T-helper 1 cell (primary cell): ENCODE results near the gene CEP63.

Experiments
- DNase-seq, 5 donors: peaks; one replicate each; pipeline ENCODE4 v3.0.0-alpha.2; 2012 to 2020

CEP63 gene

DNA sequence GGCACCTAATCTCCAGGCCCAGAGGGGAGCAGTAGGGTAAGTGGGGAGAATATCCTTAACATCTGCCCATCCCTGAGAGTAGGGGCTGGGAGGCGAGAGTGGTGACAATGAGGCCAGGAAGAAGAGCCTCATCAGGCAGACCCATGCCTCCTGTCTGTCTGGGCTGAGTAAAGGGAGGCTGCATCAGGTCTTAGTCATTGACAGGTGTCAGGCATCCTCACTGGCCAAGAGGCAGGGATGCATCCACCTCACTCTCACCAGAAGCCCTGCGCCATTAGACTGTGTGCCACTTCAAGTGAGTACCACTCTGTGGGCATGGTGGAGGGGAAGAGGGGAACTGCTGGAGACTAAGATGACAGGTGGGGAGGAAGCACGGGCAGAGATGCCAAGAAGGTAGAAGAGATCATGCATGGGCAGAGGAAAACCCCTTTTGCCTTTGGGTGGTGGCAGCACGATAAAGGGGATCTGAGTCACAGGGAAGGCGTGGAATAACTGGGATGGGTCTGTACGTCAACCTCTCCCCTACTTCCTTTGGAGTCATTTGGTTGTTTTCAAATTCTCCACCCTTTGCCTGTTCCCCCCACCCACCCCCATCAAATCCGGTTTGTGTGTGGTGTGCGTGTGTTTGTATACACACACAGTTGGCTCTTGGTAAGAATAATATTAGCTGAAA, 14.2 kb upstream of the CEP63 start:
- DNase-seq, result no peak

DNA sequence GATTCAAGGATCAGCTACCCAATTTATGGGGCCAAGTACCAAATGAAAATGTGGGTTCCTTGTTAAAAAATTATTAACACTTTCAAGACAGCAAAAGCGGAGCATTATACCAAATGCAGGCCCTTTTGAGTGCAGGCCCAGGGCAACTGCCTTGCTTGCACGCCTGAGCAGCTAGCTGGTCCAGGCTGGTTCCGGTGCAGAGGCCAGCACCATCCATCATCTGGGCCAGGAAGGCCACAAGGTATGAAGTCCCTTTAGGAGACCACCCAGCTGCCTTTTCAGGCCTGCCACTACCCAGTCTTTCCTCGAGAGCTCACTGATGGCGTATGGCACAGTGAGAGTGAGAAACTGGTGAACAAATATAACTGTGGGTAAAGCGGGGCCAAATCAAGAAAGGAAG, 13.0 kb upstream of the CEP63 start:
- no peak for DNase-seq

DNA sequence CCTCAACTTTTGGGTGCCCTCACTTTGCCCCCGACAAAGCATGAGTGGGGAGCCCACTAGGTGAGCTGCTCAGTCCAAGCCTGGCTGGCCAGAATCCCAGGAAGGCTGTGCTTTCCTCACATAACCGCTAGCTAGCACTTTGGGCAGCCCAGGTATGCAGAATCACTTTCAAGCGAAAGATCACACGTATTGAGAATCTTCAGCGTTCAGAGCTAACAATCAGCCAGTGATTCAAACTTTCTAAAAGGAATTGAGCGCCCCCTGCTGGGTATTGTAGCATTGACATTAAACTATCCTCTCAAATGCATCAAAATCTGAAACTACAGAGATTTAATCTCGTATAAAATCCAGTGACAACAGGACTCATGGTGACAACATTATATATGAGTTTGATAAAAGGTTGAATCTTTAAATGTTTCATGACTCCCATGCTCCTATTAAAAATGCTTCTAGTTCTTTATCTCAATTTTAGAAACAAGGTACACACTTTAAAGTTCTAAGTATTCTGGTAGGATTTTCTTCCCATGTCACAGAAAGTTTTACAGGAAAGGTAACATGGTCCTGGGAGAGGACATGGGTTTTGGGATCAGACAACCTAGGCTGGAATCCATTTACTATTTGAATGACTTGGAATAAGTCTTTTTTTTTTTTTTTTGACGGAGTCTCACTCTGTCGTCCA, 11.8 kb upstream of the CEP63 start:
- DNase-seq, result peak; percentile 31 to 79 (median 57)

DNA sequence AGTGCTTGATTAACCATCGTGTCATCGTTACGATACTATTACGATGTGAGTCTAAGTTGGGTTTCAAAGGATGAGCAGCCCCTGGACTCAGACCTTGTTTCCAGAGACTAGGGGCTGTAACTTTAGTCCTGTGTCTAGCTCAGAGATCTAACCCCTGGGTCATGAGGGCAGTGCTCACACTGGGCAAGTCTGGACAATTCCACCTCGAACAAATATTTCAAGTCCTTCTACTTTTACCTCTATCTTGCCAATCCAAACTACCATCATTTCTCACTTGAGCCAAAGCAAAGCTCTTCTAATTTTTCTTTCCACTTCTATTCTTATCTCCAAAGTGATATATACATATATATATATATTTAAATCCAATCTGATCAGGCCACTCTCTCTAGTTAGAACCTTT, 10.9 kb upstream of the CEP63 start:
- no peak for DNase-seq

DNA sequence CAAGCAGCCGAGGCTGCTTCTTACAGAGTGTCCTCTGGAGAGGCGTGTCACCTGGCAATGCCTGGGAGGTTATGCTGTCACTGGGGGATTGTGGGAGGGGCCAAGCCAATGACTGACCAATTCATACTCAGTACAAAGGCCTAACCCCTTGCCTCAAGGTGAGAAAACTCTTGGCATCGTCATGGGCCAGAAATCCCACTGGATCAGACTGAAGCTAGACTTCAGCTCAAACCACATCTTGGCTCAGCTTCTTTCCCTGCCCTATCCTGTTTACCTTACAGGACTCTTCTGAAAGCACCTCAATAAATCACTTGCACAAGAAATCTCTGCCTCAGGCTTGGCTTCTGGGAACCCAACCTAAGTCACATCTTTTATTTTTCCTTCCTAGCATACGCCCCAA, 9.6 kb upstream of the CEP63 start:
- DNase-seq, result no peak

DNA sequence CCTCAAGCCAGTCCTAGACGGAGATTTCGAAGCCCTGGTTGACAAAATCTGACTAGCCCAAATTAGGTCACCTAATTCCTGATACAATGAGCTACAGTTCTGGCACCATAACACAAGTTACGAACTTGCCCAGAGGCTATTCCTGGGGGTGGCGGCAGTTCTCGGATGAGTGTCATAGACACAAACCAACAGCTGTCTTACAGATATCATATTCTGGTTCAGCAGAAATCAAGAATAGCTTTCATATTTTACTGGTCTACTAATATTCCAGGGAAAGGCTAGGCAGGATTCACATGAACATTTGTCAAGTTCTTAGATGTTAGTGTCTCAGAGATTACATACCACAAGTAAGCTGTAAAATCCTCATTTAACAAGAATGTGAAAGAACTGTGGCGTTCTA, 8.9 kb upstream of the CEP63 start:
- no peak for DNase-seq

DNA sequence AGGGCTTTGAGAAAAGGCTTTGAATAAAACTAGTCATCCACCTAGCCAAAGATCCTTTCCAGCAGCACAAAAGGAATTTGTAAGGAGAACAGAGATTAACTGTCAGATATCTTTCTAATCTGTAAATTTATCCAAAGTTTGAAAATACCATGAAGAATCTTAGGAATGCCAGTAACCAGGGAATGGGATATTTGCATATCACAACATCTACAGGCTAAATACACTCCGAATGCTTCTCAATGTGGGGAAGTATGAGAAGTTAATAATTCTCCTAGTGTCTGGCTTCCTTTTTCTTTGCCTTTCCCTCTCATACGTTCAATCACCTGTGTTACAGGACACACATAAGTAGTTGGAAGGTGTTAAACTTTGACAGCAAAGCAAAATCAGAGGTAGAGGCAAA, 7.9 kb upstream of the CEP63 start:
- no peak for DNase-seq

DNA sequence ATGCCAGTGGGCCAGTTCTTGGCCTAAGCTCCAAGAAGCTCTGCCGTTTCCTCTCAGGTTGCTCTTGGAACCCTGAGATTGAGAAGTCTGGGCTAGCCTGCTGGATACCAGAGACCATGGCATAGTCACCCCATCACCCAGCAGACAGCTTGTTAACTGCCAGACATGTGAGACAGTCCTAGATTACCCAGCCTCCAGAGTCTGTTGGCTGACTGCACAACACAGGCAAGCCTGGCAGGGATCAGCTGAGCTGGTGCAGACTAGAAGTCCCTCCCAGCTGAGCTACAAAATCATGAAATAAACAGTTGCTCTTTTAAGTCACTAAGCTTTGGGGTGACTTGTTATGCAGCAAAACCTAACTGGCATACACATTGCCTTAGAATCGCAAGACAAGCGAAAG, 5.3 kb upstream of the CEP63 start:
- DNase-seq, result no peak

DNA sequence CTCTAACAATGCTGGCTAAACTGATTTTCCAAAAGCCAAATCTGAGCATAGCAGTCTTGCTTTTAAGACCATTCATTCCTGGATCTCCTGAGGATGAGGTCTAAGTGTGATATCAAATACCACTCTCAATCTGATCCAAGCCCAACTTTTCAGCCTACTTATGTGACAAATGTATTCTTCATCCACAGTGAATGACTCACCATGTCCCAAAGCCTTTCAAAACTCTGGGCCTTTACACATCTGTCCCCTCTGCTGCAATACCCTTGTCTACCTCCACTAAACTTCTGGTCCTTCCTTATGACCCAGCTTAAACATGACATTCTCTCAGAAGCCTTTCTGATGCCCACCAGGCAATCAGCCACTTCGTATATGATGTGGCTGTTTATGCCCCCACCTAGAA, 4.7 kb upstream of the CEP63 start:
- no peak for DNase-seq

DNA sequence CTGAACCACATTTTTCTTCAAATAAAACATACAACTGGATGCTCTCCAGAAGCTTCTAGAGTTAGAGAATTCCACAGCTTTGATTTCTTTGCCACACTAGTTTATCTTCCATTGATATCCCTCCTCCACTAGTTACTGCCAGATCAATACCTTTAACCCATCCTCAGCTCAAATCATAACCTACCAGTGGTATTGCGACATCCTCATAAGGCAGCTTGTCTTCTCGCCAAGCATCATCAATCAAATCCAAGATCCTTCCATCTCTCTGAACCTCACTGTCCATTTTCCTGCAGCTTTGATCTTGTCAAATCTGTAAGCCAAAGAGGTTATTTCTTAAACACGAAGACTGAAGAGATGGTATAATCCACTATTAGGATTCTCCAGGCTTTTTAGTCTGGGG, 3.2 kb upstream of the CEP63 start:
- no peak for DNase-seq

DNA sequence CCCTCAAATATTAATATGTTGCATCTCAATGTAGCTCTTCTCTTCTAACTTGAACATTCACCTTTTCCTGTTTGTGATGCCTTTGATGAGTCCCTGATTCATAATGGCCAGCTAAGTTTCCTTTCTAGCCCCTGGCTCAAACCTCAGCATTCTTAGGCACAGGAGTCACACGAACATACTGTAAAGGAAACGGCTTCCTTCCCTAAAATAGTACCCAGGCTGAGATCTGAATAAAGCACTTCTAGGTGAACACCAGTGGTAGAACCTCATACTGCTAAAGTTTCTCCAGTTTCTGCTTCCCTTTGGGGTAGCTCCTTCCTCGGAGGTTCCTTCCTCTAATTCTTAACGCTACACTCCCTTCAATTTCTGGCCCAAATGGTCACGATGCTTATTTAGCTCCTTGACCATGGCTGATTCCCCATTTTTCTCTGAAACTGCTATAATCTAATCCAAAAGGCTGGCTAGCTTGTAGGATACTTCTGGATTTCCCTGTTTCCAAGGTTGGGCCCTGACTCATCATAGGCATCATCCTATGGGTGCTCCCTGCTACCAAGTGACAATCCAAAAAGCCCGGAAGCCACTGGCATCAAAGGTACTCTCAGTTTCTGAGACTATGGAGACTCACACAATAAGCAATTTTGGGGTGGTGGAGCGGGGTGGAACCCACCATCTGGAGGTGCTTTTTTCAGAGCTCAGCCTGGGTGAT, 2.5 kb upstream of the CEP63 start:
- DNase-seq, result no peak

DNA sequence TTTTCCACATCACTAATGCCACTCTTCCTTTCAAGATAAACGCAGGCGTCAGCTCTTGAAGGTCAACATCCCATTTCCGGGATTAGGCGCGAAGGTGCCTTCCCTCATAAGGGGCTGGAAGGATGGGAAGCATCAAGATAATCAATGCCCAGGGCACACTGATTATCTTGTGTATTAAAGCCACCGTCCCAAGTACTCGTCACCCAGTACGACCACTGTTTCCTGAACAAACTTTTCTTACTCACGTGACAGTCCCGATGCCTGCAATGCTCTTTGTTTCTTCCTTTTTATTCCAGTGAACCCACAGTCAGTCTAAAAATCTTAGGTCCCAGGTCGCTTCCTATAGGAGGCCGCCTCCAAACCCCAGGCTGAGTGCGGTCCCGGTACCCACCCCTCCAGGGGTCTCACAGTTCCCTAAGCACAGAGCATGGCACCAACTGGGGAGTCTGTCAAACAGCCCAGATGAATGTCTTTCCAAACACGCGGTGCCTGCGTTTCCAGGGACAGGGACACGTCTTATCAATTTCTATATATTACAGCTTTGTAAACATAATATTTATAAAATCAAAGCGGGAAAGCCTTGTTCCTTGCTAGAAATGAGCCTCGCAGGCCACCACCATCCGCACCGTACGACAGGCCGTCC, 661 bp upstream of the CEP63 start:
- DNase-seq, result no peak

DNA sequence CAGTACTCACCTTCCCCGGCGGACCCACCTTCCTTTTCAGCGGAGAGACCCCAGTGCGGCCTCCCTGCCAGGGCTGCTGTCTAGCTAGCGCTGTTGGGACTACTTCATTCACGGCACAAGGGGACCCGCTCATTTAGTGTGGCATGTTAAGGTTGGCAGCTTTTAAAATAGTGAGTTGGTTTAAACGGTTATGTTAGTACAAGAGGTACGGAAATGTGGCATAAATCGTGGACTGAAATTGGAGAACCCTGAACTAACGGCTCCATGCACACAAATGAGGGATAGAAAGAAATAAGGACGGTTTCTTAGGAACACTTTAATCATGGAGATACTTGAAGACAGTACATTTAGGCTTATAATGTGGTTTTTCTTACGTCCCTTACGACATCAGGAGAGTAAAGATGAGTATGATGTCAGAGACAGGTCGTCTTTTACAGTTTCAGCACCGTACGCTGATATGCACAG, 752 bp downstream of the CEP63 start:
- DNase-seq, result peak in 2 of 5 donors; percentile 21 to 48

DNA sequence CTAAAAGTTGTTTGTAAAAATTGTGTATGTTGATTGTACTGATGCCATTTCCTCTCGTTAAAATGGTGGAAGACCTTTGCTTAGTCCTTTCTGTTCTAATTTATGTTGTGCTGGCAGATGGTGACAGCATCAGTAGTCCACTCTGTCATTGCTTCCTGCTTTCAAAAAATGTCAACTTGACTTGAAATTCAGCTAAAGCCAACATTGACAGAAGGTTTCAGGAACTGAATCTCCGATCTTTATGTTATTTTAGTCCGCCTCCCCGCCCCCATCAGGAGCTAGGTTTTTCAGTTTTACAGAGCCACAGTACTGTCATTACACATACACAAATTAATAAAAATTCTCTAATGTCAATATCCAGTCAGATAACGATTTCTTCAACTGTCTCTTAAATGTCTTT, 1.5 kb downstream of the CEP63 start:
- peak in 1 of 5 donors; percentile 27 for DNase-seq

DNA sequence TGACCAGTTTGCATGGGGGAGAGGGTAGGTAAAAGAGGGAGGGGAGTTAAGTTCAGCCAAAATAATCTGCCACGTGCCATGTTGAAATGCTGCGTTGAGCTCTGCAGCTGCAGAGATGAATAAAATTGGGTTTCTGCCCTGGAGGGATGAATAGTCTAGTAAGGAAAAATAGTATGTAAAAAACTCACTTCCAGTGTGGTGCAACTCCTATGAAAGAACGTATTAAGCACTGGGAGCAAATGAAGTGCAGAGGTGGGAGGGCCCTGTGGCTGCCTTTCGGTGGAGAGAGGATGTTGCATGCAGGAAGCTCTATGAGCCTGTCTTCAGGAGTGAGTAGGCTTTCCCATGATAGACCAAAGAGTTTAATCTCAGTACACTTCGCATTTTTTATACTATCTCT, 8.6 kb downstream of the CEP63 start:
- DNase-seq, result no peak

DNA sequence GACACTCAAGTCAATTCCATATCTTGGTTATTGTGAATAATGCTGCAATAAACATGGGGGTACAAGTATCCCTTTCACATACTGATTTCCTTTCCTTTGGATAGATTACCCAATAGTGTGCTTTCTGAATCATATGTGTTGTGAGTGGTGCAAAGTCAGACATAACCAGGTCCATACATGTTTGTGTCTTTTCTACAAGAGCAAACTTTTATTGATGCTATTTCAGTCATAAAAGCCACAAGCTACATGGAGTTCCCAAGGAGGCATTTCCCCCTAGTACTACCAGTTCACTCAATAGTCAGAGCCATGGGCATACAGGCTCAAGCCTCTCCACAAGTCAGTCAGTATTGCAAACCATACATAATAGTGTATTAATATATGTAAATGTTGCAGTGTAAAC, 10.1 kb downstream of the CEP63 start:
- no peak for DNase-seq

DNA sequence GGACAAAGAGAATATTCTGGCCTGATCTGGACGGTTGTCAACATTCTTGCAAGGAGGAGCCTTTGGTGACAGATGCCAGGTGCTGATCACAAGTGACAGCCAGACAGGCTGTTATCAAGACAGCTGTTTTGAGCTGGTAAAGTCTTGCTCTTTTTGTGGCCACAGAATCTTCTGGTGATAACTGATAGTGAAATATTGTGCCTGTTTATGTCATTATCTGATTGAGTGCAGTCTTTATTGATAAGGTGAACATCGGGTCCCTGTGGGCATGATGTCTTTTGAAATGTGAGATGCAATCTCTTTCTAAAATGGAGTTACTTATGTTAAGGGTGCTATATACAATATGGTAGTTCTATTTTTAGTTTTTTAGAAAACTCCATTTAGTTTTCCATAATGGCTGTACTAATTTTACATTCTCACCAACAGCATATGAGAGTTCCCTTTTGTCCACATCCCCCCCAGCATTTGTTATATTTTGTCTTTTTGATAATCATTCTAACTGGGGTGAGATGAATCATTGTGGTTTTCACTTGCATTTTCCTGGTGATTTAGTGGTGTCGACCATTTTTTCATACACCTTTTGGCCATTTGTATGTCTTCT, 10.7 kb downstream of the CEP63 start:
- peak in 1 of 5 donors; percentile 15 for DNase-seq

DNA sequence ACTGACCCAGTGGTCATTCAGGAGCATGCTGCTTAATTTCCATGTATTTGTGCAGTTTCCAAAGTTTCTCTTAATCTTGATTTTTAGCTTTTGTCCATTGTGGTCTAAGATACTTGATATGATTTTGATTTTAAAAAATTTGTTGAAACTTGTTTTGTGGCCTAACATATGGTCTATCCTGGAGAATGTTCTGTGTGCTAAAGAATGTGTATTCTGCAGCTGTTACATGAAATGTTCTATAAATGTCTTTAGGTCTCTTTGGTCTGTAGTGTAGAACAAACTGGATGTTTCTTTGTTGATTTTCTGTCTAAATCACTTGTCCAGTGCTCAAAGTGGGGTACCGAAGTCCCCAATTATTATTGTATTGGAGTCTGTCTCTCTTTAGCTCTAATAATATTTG, 17.4 kb downstream of the CEP63 start:
- DNase-seq, result no peak

DNA sequence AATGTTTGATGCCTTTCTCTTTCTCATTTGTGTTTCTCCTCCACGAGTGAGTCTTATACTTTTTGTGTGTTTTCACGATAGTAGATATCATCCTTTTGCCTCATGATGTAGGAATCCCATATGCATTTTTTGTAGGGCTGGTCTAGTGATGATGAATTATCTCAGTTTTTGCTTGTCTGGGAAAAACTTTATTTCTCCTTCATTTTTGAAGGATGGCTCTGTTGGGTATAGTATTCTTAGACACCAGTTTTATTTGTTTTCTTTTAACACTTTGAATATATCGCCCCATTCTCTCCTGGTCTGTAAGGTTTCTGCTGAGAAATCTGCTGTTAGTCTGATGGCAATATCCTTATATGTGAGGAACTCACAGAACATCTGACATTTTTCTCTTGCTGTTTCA, 18.3 kb downstream of the CEP63 start:
- DNase-seq, result no peak

DNA sequence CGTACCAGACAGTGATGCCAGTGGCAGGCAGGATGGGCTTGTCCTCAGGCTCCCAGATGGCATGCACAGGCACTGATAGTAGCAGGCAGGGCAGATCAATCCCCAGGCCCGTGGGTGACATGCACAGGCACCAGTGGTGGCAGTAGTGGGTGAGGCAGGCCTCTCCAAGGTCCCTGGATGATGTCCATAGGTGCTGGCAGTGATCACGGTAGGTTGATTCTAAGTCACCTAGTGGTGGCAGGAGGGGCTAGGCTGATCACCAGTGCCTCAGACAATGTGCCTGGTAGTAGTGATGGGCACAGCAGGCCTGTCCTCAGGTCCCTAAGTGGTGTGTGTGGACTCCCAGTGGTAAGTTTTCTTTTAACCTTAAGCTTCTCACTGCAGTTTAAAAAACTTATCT, 19.6 kb downstream of the CEP63 start:
- DNase-seq, result no peak

DNA sequence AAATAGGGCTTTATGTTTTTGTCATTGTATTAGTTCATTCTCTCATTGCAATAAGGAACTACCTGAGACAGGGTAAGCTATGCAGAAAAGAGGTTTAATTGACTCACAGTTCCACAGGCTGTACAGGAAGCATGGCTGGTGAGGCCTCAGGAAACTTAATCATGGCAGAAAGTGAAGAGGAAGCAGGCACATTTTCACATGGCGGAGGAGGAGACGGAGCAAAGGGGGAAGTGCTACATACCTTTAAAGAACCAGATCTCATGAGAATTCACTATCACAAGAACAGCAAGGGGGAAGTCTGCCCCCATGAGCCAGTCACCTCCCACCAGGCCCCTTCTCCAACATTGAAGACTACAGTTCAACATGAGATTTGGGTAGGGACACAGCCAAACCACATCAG, 25.6 kb downstream of the CEP63 start:
- DNase-seq, result no peak

DNA sequence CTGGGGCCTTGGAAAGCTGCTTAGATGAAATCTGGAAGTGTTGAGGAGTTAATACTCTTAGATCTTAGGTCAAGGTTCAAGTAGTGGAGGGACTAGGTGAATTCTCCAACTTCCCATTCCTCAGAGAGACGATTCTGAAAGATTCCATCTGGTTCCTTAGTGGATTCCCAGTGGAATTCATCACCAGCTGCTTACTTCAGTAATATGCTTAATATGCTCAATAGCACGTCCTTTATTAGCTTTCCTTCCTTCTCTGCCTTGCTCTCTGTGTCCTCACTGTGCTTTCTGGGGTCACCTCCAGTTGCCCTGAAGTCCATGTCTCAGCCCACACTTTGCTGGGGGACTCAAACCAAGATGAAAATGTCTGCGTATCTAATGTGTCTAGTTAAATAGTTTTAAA, 31.0 kb downstream of the CEP63 start:
- DNase-seq, result no peak

DNA sequence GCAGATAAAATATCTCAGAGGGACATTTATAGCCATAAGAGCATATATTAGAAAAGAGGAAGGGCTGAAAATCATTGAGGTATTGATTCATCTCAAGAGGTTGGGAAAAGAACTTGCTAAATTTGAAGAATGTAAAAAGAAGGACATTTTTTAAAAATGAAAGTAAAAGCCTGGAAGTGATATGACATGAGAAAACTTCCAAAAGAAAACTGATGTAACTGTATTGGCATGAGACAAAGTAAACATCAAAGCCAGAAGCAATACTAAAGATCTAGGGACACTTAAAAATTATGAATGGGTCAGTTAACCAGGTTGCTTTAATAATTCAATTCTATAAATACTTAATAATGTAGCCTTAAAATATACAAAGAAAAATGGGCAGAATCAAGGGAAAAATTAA, 31.9 kb downstream of the CEP63 start:
- no peak for DNase-seq
